SK-N-SH treated with all-trans-retinoic acid at 6 μM for 48 hours (cell line): Measurements from ENCODE around the gene PAFAH1B1.

Source experiments
- ATAC-seq: fragments of 200-7000 bp; cut with Tn5 transposase; 3 replicates; pipeline ENCODE4 v1.9.1; 2020; ENCODE audit warnings: mild to moderate bottlenecking, moderate library complexity
- ARNTL ChIP-seq: fragments of 450-650 bp; formaldehyde crosslinking; IDR thresholded peaks from 2 replicates; pipeline ENCODE4 v1.5.0; 2020; ENCODE audit warnings: low read depth, mild to moderate bottlenecking, moderate library complexity, borderline replicate concordance
- BACH2 ChIP-seq: fragments of 250-450 bp; sonication (Bioruptor Pico); IDR thresholded peaks from 2 replicates; pipeline ENCODE4 v1.9.0; 2021; ENCODE audit warnings: mild to moderate bottlenecking, borderline replicate concordance
- CSDC2 ChIP-seq: fragments of 250-450 bp; sonication (Bioruptor Pico); IDR thresholded peaks from 2 replicates; pipeline ENCODE4 v1.5.0; 2020; ENCODE audit warnings: mild to moderate bottlenecking, moderate library complexity
- ESRRG ChIP-seq: fragments of 250-450 bp; sonication (Bioruptor Pico); IDR thresholded peaks from 2 replicates; pipeline ENCODE4 v1.6.1; 2021; ENCODE audit warnings: mild to moderate bottlenecking
- GLIS3 ChIP-seq: fragments of 250-450 bp; sonication (Bioruptor Pico); IDR thresholded peaks from 2 replicates; pipeline ENCODE4 v1.5.0; 2020; ENCODE audit warnings: mild to moderate bottlenecking, moderate library complexity
- ISL1 ChIP-seq: fragments of 250-450 bp; sonication (Bioruptor Pico); IDR thresholded peaks from 2 replicates; pipeline ENCODE4 v2.1.2; 2022; ENCODE audit warnings: mild to moderate bottlenecking, moderate library complexity
- OSR1 ChIP-seq: fragments of 250-450 bp; sonication (Bioruptor Pico); IDR thresholded peaks from 2 replicates; pipeline ENCODE4 v1.8.0; 2022; ENCODE audit warnings: moderate library complexity, mild to moderate bottlenecking, inconsistent platforms
- PPARA ChIP-seq: fragments of 250-450 bp; sonication (Bioruptor Pico); IDR thresholded peaks from 2 replicates; pipeline ENCODE4 v1.5.0; 2020; ENCODE audit warnings: mild to moderate bottlenecking, borderline replicate concordance
- RARB ChIP-seq: fragments of 250-450 bp; sonication (Bioruptor Pico); IDR thresholded peaks from 2 replicates; pipeline ENCODE4 v1.8.0; 2021; ENCODE audit warnings: mild to moderate bottlenecking, moderate library complexity
- SNAI2 ChIP-seq: fragments of 250-450 bp; sonication (Bioruptor Pico); IDR thresholded peaks from 2 replicates; pipeline ENCODE4 v1.5.0; 2020; ENCODE audit warnings: mild to moderate bottlenecking, moderate library complexity
- TCF4 ChIP-seq: fragments of 250-450 bp; sonication (Bioruptor Pico); IDR thresholded peaks from 2 replicates; pipeline ENCODE4 v1.8.0; 2021; ENCODE audit warnings: mild to moderate bottlenecking, moderate library complexity, borderline replicate concordance
- TOX ChIP-seq: fragments of 250-450 bp; sonication (Bioruptor Pico); IDR thresholded peaks from 2 replicates; pipeline ENCODE4 v1.8.0; 2021; ENCODE audit warnings: mild to moderate bottlenecking, moderate library complexity, borderline replicate concordance
- ZC3H10 ChIP-seq: fragments of 250-450 bp; sonication (Bioruptor Pico); IDR thresholded peaks from 2 replicates; pipeline ENCODE4 v1.5.1; 2021; ENCODE audit warnings: mild to moderate bottlenecking, moderate library complexity
- ZFP3 ChIP-seq: fragments of 250-450 bp; sonication (Bioruptor Pico); IDR thresholded peaks from 2 replicates; pipeline ENCODE4 v1.5.0; 2020; ENCODE audit warnings: mild to moderate bottlenecking, moderate library complexity
- ZFP30 ChIP-seq: fragments of 450-650 bp; formaldehyde crosslinking; IDR thresholded peaks from 2 replicates; pipeline ENCODE4 v1.5.0; 2022; ENCODE audit warnings: mild to moderate bottlenecking, moderate library complexity
- ZNF565 ChIP-seq: fragments of 450-650 bp; formaldehyde crosslinking; conservative IDR thresholded peaks from 2 replicates; pipeline ENCODE4 v1.5.0; 2020; ENCODE audit warnings: low read depth, mild to moderate bottlenecking, moderate library complexity
- ZNF70 ChIP-seq: fragments of 450-650 bp; formaldehyde crosslinking; IDR thresholded peaks from 2 replicates; pipeline ENCODE4 v1.5.0; 2020; ENCODE audit warnings: mild to moderate bottlenecking, moderate library complexity
- ZNF8 ChIP-seq: fragments of 450-650 bp; formaldehyde crosslinking; IDR thresholded peaks from 2 replicates; pipeline ENCODE4 v1.5.0; 2020; ENCODE audit warnings: mild to moderate bottlenecking, moderate library complexity
- TF ChIP-seq, protein P1 (sequence below): fragments of 250-450 bp; sonication (Bioruptor Pico); IDR thresholded peaks from 2 replicates; pipeline ENCODE4 v1.8.0; 2021; ENCODE audit warnings: low read depth, mild to moderate bottlenecking, moderate library complexity, borderline replicate concordance
- TF ChIP-seq, protein P2 (sequence below): fragments of 250-450 bp; sonication (Bioruptor Pico); IDR thresholded peaks from 2 replicates; pipeline ENCODE4 v1.5.0; 2020; ENCODE audit warnings: mild to moderate bottlenecking, moderate library complexity
- TF ChIP-seq, protein P3 (sequence below): fragments of 250-450 bp; sonication (Bioruptor Pico); IDR thresholded peaks from 2 replicates; pipeline ENCODE4 v1.8.0; 2020; ENCODE audit warnings: mild to moderate bottlenecking, moderate library complexity, borderline replicate concordance
- TF ChIP-seq, protein P4 (sequence below): fragments of 250-450 bp; sonication (Bioruptor Pico); IDR thresholded peaks from 2 replicates; pipeline ENCODE4 v1.5.1; 2021; ENCODE audit warnings: mild to moderate bottlenecking, moderate library complexity
- TF ChIP-seq, protein P5 (sequence below): fragments of 250-450 bp; sonication (Bioruptor Pico); IDR thresholded peaks from 2 replicates; pipeline ENCODE4 v1.5.1; 2020; ENCODE audit warnings: low read depth, mild to moderate bottlenecking, moderate library complexity

Gene PAFAH1B1

DNA sequence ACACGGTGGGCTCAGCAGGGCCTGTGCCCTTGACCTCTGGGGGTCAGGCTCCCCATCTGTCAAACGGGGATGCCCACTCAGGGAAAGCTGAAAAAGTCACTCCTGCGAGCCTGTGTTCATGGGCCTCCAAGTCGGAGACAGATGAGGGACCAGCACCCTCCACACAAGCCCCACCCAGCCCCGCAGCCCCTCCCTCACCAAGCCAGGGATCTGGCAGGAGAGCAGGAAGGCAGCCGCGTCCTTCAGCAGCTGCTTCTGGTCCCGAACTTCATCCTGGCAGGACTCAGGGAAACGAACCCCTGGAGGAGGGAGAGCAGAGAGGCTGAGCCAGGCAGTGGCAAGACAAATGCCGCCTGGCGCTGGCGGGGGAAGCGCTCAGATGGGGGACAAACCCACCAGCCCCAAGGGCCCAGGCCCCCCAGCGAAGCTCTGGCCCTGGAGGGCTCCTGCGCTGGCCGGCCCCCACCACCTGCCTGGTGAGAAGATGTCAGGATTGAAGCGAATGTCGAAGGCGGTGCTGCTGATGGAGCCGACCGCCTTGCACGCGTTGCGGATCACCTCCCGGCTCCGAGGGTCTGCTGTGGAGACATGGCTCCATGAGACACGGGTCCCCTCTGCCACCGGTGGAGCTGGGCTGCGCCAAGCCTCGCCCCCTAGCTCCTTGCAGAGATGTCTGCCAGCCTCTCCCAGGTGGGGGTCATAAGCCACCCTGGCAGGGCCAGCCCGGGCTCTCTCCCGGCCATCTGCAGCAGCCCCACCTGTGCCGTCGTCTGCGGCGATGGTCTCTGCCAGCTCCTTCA lies 102.7 kb downstream of the PAFAH1B1 start:
- ATAC-seq = no peak
- no peak for TF ChIP-seq ZFP30 (CRISPR knock-in tag)
- no peak for TF ChIP-seq TCF4
- TF ChIP-seq, protein P1, sequence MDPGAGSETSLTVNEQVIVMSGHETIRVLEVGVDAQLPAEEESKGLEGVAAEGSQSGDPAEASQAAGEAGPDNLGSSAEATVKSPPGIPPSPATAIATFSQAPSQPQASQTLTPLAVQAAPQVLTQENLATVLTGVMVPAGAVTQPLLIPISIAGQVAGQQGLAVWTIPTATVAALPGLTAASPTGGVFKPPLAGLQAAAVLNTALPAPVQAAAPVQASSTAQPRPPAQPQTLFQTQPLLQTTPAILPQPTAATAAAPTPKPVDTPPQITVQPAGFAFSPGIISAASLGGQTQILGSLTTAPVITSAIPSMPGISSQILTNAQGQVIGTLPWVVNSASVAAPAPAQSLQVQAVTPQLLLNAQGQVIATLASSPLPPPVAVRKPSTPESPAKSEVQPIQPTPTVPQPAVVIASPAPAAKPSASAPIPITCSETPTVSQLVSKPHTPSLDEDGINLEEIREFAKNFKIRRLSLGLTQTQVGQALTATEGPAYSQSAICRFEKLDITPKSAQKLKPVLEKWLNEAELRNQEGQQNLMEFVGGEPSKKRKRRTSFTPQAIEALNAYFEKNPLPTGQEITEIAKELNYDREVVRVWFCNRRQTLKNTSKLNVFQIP (CRISPR knock-in tag) = no peak
- TF ChIP-seq SNAI2 (CRISPR knock-in tag) = no peak
- TF ChIP-seq, protein P2, sequence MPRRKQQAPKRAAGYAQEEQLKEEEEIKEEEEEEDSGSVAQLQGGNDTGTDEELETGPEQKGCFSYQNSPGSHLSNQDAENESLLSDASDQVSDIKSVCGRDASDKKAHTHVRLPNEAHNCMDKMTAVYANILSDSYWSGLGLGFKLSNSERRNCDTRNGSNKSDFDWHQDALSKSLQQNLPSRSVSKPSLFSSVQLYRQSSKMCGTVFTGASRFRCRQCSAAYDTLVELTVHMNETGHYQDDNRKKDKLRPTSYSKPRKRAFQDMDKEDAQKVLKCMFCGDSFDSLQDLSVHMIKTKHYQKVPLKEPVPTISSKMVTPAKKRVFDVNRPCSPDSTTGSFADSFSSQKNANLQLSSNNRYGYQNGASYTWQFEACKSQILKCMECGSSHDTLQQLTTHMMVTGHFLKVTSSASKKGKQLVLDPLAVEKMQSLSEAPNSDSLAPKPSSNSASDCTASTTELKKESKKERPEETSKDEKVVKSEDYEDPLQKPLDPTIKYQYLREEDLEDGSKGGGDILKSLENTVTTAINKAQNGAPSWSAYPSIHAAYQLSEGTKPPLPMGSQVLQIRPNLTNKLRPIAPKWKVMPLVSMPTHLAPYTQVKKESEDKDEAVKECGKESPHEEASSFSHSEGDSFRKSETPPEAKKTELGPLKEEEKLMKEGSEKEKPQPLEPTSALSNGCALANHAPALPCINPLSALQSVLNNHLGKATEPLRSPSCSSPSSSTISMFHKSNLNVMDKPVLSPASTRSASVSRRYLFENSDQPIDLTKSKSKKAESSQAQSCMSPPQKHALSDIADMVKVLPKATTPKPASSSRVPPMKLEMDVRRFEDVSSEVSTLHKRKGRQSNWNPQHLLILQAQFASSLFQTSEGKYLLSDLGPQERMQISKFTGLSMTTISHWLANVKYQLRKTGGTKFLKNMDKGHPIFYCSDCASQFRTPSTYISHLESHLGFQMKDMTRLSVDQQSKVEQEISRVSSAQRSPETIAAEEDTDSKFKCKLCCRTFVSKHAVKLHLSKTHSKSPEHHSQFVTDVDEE (CRISPR knock-in tag) = no peak
- no peak for TF ChIP-seq CSDC2 (CRISPR knock-in tag)
- TF ChIP-seq ZNF565 (CRISPR knock-in tag) = no peak
- TF ChIP-seq, protein P3, sequence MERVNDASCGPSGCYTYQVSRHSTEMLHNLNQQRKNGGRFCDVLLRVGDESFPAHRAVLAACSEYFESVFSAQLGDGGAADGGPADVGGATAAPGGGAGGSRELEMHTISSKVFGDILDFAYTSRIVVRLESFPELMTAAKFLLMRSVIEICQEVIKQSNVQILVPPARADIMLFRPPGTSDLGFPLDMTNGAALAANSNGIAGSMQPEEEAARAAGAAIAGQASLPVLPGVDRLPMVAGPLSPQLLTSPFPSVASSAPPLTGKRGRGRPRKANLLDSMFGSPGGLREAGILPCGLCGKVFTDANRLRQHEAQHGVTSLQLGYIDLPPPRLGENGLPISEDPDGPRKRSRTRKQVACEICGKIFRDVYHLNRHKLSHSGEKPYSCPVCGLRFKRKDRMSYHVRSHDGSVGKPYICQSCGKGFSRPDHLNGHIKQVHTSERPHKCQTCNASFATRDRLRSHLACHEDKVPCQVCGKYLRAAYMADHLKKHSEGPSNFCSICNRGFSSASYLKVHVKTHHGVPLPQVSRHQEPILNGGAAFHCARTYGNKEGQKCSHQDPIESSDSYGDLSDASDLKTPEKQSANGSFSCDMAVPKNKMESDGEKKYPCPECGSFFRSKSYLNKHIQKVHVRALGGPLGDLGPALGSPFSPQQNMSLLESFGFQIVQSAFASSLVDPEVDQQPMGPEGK (CRISPR knock-in tag) = no peak
- TF ChIP-seq ZC3H10 = no peak
- TF ChIP-seq, protein P4, sequence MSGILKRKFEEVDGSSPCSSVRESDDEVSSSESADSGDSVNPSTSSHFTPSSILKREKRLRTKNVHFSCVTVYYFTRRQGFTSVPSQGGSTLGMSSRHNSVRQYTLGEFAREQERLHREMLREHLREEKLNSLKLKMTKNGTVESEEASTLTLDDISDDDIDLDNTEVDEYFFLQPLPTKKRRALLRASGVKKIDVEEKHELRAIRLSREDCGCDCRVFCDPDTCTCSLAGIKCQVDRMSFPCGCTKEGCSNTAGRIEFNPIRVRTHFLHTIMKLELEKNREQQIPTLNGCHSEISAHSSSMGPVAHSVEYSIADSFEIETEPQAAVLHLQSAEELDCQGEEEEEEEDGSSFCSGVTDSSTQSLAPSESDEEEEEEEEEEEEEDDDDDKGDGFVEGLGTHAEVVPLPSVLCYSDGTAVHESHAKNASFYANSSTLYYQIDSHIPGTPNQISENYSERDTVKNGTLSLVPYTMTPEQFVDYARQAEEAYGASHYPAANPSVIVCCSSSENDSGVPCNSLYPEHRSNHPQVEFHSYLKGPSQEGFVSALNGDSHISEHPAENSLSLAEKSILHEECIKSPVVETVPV (CRISPR knock-in tag) = no peak
- TF ChIP-seq RARB (CRISPR knock-in tag) = no peak
- TF ChIP-seq, protein P5, sequence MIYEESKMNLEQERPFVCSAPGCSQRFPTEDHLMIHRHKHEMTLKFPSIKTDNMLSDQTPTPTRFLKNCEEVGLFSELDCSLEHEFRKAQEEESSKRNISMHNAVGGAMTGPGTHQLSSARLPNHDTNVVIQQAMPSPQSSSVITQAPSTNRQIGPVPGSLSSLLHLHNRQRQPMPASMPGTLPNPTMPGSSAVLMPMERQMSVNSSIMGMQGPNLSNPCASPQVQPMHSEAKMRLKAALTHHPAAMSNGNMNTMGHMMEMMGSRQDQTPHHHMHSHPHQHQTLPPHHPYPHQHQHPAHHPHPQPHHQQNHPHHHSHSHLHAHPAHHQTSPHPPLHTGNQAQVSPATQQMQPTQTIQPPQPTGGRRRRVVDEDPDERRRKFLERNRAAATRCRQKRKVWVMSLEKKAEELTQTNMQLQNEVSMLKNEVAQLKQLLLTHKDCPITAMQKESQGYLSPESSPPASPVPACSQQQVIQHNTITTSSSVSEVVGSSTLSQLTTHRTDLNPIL (CRISPR knock-in tag) = no peak
- no peak for TF ChIP-seq ZNF70 (CRISPR knock-in tag)
- no peak for TF ChIP-seq ESRRG (CRISPR knock-in tag)
- no peak for TF ChIP-seq TOX (CRISPR knock-in tag)
- TF ChIP-seq OSR1 = no peak

DNA sequence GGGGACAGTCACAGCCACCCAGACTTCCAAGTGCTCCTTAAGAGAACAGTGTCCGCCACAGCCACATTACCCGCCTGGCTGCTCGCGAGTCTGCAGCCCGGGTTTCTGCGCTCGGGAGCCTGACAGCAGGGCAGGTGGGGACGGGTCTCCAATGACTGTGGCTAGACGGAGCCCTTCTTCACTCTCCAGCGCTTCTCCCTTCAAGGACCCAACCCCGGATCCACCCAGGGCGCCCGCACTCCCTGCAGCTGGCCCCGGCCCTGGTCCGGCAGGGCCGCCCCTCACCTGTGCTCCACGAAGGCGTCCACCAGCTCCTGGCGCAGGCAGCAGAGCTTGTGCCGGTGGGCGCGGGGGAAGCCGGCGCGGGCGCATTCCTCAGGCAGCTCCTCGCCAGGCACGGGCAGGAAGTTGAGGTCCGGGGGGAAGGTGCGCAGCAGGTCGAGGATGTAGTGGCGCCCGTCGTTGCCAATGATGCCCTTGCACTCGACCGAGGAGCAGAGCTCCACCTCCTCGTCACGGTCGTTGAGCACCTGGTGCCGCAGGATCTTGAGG lies 104.2 kb downstream of the PAFAH1B1 start:
- TF ChIP-seq TCF4 = no peak
- TF ChIP-seq, protein P2 (CRISPR knock-in tag) = no peak
- no peak for TF ChIP-seq GLIS3 (CRISPR knock-in tag)
- TF ChIP-seq ZFP30 (CRISPR knock-in tag) = no peak
- no peak for TF ChIP-seq ARNTL (CRISPR knock-in tag)
- TF ChIP-seq ZFP3 (CRISPR knock-in tag) = no peak
- TF ChIP-seq PPARA (CRISPR knock-in tag) = no peak
- TF ChIP-seq CSDC2 (CRISPR knock-in tag) = no peak
- no peak for TF ChIP-seq BACH2 (CRISPR knock-in tag)
- TF ChIP-seq ISL1 (CRISPR knock-in tag) = no peak
- TF ChIP-seq SNAI2 (CRISPR knock-in tag) = no peak
- no peak for TF ChIP-seq ESRRG (CRISPR knock-in tag)
- no peak for TF ChIP-seq ZNF565 (CRISPR knock-in tag)
- TF ChIP-seq, protein P3 (CRISPR knock-in tag) = no peak
- TF ChIP-seq, protein P5 (CRISPR knock-in tag) = no peak
- no peak for TF ChIP-seq RARB (CRISPR knock-in tag)
- no peak for TF ChIP-seq ZNF8 (CRISPR knock-in tag)
- no peak for ATAC-seq
